OCI-LY1 (cell line): ENCODE measurements around the gene SLC22A17.

Source experiments
- CTCF ChIP-seq: fragments of 200-600 bp; sonication (generic), shearing (Covaris generic); IDR thresholded peaks from 2 replicates; pipeline ENCODE4 v1.5.1; 2017; ENCODE audit warnings: mild to moderate bottlenecking, antibody characterized with exemption, low read length, moderate library complexity, mixed read lengths
- EZH2 ChIP-seq: fragments of 200-600 bp; sonication (generic), shearing (Covaris generic); IDR thresholded peaks from 2 replicates; pipeline ENCODE4 v1.8.0; 2017; ENCODE audit warnings: borderline replicate concordance, mixed run types, mild to moderate bottlenecking, antibody characterized with exemption, low read length, moderate library complexity, mixed read lengths

- no peak for TF ChIP-seq CTCF
- TF ChIP-seq EZH2, result no peak
Measured at GRCh38 chr14:23375527-23376251, 23.0 kb upstream of the SLC22A17 start.
